ENCODE measurements around the gene C15orf39.
A peak's percentile ranks its signal among the peaks of the same experiment; 100 is the strongest.
"Not testable (repeated sequence)": the region's sequence is repeated elsewhere in the genome, so short reads cannot be mapped to it uniquely, and the experiment has no call there.

C15orf39 gene

DNA sequence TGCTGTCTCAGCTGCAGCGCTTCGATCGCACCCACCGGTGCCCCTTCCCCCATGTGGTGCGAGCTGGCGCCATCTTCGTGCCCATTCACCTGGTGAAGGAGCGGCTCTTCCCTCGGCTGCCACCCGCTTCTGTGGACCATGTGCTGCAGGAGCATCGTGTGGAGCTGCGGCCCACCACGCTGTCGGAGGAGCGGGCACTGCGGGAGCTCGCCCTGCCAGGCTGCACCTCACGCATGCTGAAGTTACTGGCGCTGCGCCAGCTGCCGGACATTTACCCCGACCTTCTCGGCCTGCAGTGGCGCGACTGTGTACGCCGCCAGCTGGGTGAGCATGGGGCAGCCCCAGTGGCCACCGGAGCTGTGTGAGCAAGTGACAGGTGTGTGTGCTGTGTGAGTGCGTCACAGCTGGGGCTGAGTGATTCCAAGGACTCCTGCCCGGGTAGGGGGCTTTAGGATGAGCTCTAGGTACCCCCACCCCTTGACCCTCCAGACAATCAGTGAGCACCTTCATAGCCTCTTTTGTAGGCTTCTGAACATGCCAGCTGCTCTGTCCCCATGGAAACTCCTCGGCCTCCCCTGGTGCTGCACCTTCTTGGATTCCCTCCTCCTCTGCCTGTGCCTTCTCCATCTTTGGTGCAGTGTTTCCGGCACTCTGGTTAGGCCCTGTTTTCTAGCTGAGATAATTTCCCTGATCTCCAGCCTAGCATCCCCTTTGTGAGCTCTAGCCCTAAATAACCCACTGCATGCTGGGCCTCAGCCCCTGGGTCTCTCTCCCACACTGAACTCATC lies 7.0 kb downstream of the C15orf39 start:
- intact Hi-C loops (cut with DNase I), result loop anchor here (10.0 kb wide), 1 partner anchor 136 kb away; the partner anchor contains the start of gene NEIL1
- DNase-seq, result peak in 1 of 10 donors; percentile 80

GRCh38 chr15:75209289-75209676 lies 7.6 kb downstream of the C15orf39 start:
- no peak for DNase-seq
- intact Hi-C loops (cut with DNase I), result loop anchor here (10.0 kb wide), 1 partner anchor 136 kb away; the partner anchor contains the start of gene NEIL1

- no peak for DNase-seq
- intact Hi-C loops (cut with DNase I), result no loop called here
These were observed 9.1 kb downstream of the C15orf39 start for GRCh38 chr15:75210811-75211230.

- intact Hi-C loops (cut with DNase I), result no loop called here
- DNase-seq, result no peak
These were observed 9.9 kb downstream of the C15orf39 start for GRCh38 chr15:75211436-75212199.

DNA sequence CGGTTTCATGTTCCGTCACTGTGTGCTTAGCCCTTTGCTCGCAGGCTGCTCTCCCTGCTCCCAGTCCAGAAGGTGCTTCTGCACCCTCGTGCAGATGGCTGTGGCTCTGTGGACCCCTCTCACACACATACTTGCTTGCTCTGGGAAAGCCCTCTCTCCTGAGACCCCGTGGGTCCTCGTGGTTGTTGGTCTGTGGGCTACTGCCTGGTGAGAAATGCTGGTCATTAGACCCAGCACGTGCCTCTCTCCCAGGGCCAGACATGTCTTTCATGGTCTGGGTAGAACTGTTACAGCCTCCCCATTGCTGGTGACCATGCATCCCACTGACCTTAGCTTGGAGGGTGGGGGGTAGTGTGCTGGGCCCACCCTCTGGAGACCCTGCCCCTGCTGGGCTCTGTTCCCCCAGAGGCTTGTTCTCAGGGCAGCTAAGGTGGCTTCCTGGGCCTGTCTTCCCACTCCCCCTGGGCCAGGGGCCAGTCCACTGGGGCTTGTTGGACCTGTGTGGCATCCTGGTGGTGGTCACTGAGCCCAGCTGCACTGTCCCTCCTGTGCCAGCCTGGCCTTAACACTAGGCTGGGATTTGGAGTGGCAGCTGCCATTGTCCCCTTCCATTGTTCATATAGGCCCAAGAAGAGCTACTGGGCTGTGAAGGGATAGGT lies 10.6 kb downstream of the C15orf39 start:
- intact Hi-C loops (cut with DNase I), result no loop called here

DNA sequence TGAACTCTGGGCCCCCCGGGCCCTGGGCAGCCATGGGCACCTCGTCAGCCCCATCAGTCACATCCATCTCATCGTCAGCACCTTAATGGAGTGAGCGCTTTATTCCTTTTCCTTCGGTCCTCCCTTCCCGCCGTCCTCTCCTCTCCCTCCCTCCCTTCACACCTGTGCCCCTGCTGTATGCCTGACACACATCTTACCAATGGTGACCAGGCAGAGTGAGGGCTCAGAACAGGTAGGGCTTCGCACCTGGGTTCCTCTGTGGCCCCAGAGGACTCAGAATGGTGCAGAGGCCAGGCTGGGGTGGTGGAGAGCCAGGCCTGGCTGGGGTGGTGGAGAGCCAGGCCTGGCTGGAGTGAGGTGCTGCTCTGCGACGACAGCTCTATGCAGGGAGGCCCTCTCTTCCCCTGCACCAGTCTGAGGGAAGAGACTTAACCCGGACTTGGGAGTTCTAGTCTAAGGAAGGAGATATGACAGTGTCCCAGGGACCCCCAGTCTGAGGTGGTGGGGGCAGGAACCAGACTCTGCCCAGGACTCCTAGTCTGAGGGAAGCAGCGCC lies 11.6 kb downstream of the C15orf39 start:
- DNase-seq, result no peak
- intact Hi-C loops (cut with DNase I), result no loop called here

More for the DNA sequence above, 10.6 kb downstream of the C15orf39 start:
- DNase-seq, result no peak

- no peak for DNase-seq
- intact Hi-C loops (cut with DNase I), result no loop called here
These were observed 12.1 kb downstream of the C15orf39 start for GRCh38 chr15:75213768-75214221.

DNA sequence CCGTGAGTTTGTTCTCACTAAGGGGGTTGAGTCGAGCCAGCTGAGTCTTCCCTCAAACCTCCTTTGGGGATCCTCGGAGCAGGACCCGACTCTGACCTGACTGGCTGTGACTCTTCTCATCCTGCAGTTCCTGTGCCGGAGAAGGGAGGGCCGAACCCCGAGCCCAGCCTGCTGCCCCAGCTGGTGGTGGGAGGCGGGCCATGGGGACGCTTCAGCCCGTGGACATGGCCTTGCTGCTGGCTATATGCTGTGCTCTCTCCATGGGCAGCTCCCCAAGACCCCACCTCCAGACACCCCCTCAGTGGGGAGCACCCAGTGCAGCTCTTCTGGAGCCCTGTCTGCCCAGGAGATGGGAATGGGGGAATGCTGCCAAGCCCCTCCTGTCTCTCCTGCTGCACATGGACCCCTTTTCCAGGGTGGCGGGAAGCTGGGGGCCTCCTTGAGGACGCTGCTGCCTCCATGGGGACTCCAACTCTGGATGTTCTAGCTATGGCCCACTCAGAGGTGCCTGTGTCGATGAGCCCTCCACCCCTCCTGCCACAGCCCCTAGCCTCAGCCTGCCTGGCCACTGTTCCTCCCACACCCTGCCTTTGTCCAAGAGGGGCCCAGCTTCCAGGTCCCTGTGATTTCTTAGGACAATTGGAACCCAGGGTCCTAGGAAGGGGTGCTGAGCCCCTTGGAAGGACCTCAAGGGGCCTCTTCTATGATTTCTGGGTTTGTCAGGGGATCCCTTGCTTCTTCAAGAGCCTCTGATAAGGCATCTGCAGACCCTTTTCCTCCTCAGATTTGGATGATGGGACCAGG lies 12.8 kb downstream of the C15orf39 start:
- intact Hi-C loops (cut with DNase I), result no loop called here
- DNase-seq, result no peak

- intact Hi-C loops (cut with DNase I), result no loop called here
- no peak for DNase-seq
These were observed 13.7 kb downstream of the C15orf39 start for GRCh38 chr15:75215107-75216004.

DNA sequence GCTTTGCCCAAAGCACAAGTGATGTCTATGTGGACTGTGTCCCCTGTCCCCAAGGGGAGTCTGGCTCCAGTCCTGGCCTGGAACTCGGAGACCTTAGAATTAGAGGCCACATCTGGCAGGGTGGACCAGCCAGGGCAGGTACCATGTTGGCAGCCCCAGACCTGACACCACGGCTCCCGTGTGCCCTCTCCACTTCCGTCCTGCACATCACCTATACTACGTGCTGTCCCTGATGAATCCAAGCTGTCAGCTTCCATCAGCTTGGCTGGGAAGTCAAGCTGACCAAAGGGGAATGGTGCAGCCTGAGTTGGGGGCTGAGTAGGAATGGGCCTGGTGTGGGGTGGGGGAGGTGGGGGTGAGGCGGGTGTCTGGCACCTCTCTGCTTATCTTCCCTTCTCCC lies 15.3 kb downstream of the C15orf39 start:
- intact Hi-C loops (cut with DNase I), result no loop called here
- DNase-seq, result no peak

DNA sequence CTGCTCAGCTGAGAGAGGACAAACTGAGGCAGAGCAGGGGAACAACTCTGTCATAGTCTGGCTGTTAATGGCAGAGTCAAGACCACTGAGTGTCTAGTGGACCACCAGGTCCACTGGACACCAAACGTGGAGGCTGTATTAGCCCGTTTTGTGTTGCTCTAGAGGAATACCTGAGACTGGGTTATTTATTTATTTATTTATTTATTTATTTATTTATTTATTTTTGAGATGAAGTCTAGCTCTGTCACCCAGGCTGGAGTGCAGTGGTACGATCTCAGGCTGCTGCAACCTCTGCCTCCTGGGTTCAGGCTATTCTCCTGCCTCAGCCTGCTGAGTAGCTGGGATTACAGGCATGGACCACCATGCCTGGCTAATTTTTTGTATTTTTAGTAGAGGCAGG lies 15.9 kb downstream of the C15orf39 start:
- DNase-seq; intact Hi-C loops (cut with DNase I): not testable (repeated sequence)

DNA sequence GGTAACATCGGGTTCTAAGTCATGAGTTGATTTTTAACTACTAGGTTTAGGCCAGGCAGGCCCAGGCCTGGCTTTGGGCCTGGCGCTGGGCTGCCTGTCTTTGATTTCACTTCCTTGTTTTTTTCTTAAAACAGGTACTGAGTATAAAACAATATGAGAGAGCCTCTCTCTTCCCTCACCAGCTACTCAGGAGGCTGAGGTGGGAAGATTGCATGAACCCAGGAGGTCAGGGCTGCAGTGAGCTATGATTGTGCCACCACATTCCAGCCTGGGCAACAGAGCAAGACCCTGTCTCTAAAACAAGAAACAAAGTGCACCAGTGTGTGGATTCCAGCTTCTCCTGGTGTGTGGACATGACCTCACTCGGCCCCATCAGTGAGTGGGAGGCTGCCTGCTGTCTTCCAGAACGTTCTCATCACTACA lies 17.8 kb downstream of the C15orf39 start:
- intact Hi-C loops (cut with DNase I); DNase-seq: not testable (repeated sequence)

DNA sequence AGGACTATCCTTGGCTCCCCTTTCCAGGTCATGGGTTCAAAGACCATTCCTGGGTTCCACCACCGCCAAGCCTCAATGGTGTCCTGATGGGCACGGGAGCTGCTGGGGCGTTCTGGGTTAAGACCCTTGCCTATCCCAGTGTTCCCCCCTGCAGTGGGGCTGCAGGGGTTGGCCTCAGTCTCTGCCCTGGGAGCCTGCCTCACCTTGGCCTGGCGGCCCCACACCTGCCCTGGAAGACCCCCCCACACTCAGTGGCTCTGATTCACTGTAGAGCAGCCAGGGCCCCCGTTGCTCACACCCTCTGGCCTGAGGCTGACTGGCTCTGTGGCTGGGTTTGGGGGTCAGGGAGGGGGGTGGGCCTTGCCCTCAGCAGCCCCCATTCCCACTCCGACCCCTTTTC lies 22.0 kb downstream of the C15orf39 start:
- intact Hi-C loops (cut with DNase I), result no loop called here
- peak in 1 of 10 donors; percentile 39 for DNase-seq

DNA sequence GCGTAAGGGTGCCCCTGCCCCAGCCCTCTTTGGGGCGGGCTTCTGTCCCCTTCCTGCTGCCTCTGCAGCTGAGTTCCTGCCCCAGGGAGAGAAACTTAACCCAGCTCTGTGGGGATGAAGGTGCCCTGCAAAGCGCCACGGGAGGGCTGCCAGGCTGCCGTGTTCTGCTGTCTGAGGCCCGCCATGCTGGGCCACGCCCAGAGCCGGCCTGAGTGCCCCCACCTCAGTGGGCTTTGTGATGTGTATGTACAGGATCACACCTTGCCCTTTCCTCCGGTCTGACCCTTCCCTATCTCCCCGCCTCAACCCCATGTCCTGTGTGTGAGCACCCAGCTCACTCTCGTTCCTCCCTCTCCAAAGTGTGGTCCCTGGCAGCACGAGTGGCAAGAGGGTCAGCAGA lies 22.6 kb downstream of the C15orf39 start:
- intact Hi-C loops (cut with DNase I), result no loop called here
- DNase-seq, result peak in 1 of 10 donors; percentile 56

GRCh38 chr15:75225102-75225836 lies 23.6 kb downstream of the C15orf39 start:
- DNase-seq, result peak in 3 of 10 donors; percentile 30 to 61 (median 48)
- intact Hi-C loops (cut with DNase I), result not testable (repeated sequence)

DNA sequence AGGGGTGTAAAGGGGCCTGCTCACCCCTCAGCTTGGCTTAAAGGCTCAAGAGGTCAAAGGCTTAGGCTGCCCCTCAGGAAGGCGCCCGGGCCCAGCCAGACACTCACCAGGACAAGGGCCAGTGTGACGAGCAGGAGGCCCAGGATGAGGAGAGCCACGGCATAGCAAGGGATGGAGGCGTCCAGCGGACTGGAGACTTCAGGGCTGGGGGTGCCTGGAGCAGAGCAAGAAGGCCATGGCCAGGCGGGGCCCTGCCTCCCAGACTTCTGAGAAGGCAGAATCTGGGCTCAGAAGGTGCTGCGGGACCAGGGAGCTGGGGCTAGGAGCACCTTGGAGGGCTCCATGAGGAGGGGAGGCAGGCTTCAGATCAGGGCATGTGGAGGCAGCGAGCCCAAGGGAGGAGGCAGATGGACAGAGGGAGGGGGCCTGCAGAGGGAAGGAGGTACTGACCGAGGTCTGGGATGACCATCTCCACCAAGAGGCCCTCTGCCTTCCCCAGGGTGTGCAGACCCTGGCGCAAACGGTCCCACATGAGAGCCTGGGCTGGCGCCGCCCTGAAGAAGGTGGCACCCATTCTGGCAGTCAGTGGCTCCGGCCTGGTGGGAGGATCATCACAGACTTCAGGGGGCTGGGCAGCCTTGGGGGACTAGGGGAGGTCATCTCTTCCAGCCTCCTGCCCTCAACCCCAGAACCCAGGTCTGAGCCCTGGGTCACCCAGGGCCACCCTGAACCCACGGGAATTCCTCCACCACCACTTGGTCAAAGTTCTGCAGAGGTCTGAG lies 24.5 kb downstream of the C15orf39 start:
- DNase-seq, result peak in 3 of 10 donors; percentile 37 to 80 (median 80)
- intact Hi-C loops (cut with DNase I), result no loop called here

GRCh38 chr15:75227112-75227511 lies 25.4 kb downstream of the C15orf39 start:
- intact Hi-C loops (cut with DNase I), result not testable (repeated sequence)
- DNase-seq, result peak in 1 of 10 donors; percentile 20
